Neutrophil (primary cell): ENCODE results near the gene INO80C.

Experiments
- H3K27ac ChIP-seq: fragments of 200-600 bp; sonication (generic); 2 replicates; pipeline ENCODE4 v1.5.1; 2016; ENCODE audit warnings: mild to moderate bottlenecking, moderate library complexity
- H3K27me3 ChIP-seq: fragments of 200-600 bp; sonication (generic); 2 replicates; pipeline ENCODE4 v1.6.0; 2016; ENCODE audit warnings: mild to moderate bottlenecking
- H3K36me3 ChIP-seq: fragments of 200-600 bp; sonication (generic); 2 replicates; pipeline ENCODE4 v1.5.1; 2017
- H3K4me1 ChIP-seq, 2 experiments: fragments of 200-600 bp in 1 of 2; sonication (generic) in 1 of 2; 1 replicate in 1 of 2; 2 replicates in 1 of 2; pipeline versions ENCODE4 v1.5.1 to v1.6.1; 2013 to 2016; ENCODE audit warnings: low read depth in 1 of 2, low read length in 1 of 2, mild to moderate bottlenecking in 1 of 2, moderate library complexity in 1 of 2; ENCODE audit not compliant: control insufficient read depth in 1 of 2, insufficient read depth in 1 of 2
- H3K4me3 ChIP-seq, 2 experiments: fragments of 200-600 bp in 1 of 2; sonication (generic) in 1 of 2; 1 replicate in 1 of 2; 2 replicates in 1 of 2; pipeline ENCODE4 v1.5.1; 2013 to 2016; ENCODE audit warnings: low read depth in 1 of 2, low read length in 1 of 2, mild to moderate bottlenecking in 1 of 2, moderate library complexity in 1 of 2
- H3K9me3 ChIP-seq: fragments of 200-600 bp; sonication (generic); 2 replicates; pipeline ENCODE4 v1.5.1; 2016
- CTCF ChIP-seq: fragments of 200-600 bp; sonication (generic); IDR thresholded peaks from 2 replicates; pipeline ENCODE4 v1.5.1; 2016; ENCODE audit warnings: antibody characterized with exemption

Gene INO80C

GRCh38 chr18:35463827-35464226 is 33.9 kb downstream of the INO80C start:
- peaks cover 18 to 29% of the 10 kb centered on the region in 2 experiments for H3K4me1 ChIP-seq

GRCh38 chr18:35463050-35463449 is 34.7 kb downstream of the INO80C start:
- H3K27ac ChIP-seq, result no peak overlapping the region
- TF ChIP-seq CTCF, result no peak
- H3K36me3 ChIP-seq, result no peaks in the 10 kb centered on the region
- no peaks in the 10 kb centered on the region for H3K9me3 ChIP-seq
- no peaks in the 10 kb centered on the region for H3K27me3 ChIP-seq
- H3K4me3 ChIP-seq, result no peak overlapping the region
- H3K4me1 ChIP-seq, result peaks cover 18 to 28% of the 10 kb centered on the region in 2 experiments

More at GRCh38 chr18:35463827-35464226, 33.9 kb downstream of the INO80C start:
- Histone ChIP-seq H3K36me3 (no peaks in the 10 kb centered on the region), H3K27me3 (no peaks in the 10 kb centered on the region), H3K4me3 (no peak overlapping the region), H3K27ac (no peak overlapping the region), H3K9me3 (no peaks in the 10 kb centered on the region)
- TF ChIP-seq CTCF, result no peak

- Histone ChIP-seq H3K4me3 (no peak overlapping the region), H3K27ac (no peak overlapping the region), H3K9me3 (no peaks in the 10 kb centered on the region), H3K36me3 (no peaks in the 10 kb centered on the region), H3K4me1 (peaks cover 6 to 13% of the 10 kb centered on the region in 2 experiments), H3K27me3 (no peaks in the 10 kb centered on the region)
- no peak for TF ChIP-seq CTCF
These were observed 37.0 kb downstream of the INO80C start for GRCh38 chr18:35460736-35461161.

GRCh38 chr18:35459997-35460396 is 37.8 kb downstream of the INO80C start:
- no peak for TF ChIP-seq CTCF
- H3K27ac ChIP-seq, result no peak overlapping the region
- no peaks in the 10 kb centered on the region for H3K27me3 ChIP-seq
- H3K4me1 ChIP-seq, result peaks cover 5 to 9% of the 10 kb centered on the region in 2 experiments
- no peaks in the 10 kb centered on the region for H3K36me3 ChIP-seq
- no peaks in the 10 kb centered on the region for H3K9me3 ChIP-seq
- no peak overlapping the region for H3K4me3 ChIP-seq

DNA sequence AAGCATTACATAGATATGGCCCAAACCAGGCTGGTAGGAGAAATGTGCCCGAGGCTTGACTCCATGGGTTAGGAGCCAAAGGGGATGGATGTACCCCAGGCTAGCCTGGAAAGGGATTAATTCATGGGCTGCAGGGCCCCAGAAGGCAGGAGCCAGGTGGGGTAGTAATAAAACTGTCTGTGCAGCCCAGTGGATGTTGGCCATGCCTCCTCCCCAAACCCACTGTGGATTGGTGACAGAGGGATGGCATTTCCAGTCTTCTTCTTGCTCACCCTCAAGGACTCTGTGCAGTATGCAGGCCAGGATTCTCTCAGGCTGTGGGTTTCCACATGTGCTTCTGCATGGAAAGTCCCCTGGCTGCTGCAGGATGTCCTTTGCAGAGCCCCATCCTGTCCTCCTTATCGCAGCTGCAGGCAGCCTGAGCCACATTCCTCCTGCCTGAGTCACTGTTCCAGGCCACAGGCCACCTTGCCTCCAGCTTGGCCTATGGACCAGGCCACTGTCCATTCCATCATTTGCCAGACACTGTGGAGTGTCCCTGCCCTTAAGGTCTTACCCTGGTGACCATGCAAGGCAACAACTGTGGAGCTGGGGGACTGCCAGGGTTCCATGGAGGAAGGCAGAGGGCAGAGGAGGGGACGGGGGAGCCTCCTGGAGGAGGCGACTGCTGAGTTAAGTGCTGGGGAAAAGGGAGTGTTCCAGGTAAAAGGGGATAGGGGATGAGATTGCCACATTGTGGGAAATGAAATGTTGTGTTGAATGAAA is 38.9 kb downstream of the INO80C start:
- no peaks in the 10 kb centered on the region for H3K36me3 ChIP-seq
- H3K27ac ChIP-seq, result no peak overlapping the region
- no peaks in the 10 kb centered on the region for H3K27me3 ChIP-seq
- H3K9me3 ChIP-seq, result no peaks in the 10 kb centered on the region
- no peak for TF ChIP-seq CTCF
- no peaks in the 10 kb centered on the region for H3K4me1 ChIP-seq
- H3K4me3 ChIP-seq, result no peak overlapping the region
